ENCODE measurements around the gene GPR25.

GPR25 gene

GRCh38 chr1:200912737-200913407 is 40.1 kb downstream of the GPR25 start:
- Histone ChIP-seq H3K9me3 (ENCODE audit: control insufficient read depth in 2 of 2, low read length in 2 of 2) (no peaks in the 10 kb centered on the region), H3K4me3 (ENCODE audit: low read length in 2 of 2) (no peak overlapping the region), H3K36me3 (ENCODE audit: control insufficient read depth in 2 of 2, insufficient read depth in 2 of 2, low read length in 2 of 2) (no peaks in the 10 kb centered on the region), H3K27ac (ENCODE audit: low read length) (no peak overlapping the region), H3K27me3 (ENCODE audit: control insufficient read depth in 1 of 2, insufficient read depth in 2 of 2, low read length in 2 of 2) (no peaks in the 10 kb centered on the region), H3K4me1 (ENCODE audit: control insufficient read depth, insufficient read depth, low read length) (no peaks in the 10 kb centered on the region), H3K9ac (ENCODE audit: low read length in 2 of 2) (no peak overlapping the region)

DNA sequence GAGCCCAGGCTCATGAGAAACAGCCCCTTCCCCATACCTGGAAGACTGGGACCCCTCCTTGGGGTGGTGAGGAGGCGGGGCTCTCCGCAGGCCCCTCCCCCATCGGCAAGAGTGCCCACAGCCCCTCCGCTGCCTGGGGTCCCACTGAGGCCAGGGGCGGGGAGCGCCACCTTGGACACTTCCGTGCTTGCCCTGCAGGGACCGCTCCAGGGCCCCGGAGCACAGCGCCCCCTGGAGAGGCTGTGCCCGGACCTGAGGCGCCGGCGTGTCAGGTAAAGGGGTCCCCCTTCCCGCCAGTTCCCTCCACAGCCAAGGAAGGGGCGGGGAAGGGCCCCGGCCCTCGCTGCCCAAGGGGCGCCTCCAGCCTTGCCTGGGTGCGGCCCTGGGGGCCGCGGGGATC is 43.4 kb downstream of the GPR25 start:
- H3K4me1 ChIP-seq (ENCODE audit: control insufficient read depth, insufficient read depth, low read length) = no peaks in the 10 kb centered on the region
- H3K27me3 ChIP-seq (ENCODE audit: control insufficient read depth in 1 of 2, insufficient read depth in 2 of 2, low read length in 2 of 2) = peaks cover 0 to 2% of the 10 kb centered on the region in 2 donors
- no peaks in the 10 kb centered on the region for H3K36me3 ChIP-seq (ENCODE audit: control insufficient read depth in 2 of 2, insufficient read depth in 2 of 2, low read length in 2 of 2)
- H3K4me3 ChIP-seq (ENCODE audit: low read length in 2 of 2) = no peak overlapping the region
- H3K9ac ChIP-seq (ENCODE audit: low read length in 2 of 2) = no peak overlapping the region
- H3K27ac ChIP-seq (ENCODE audit: low read length) = no peak overlapping the region
- H3K9me3 ChIP-seq (ENCODE audit: control insufficient read depth in 2 of 2, low read length in 2 of 2) = no peaks in the 10 kb centered on the region

- no peak overlapping the region for H3K9ac ChIP-seq (ENCODE audit: low read length in 2 of 2)
- no peak overlapping the region for H3K27ac ChIP-seq (ENCODE audit: low read length)
- H3K4me1 ChIP-seq (ENCODE audit: control insufficient read depth, insufficient read depth, low read length) = no peaks in the 10 kb centered on the region
- no peaks in the 10 kb centered on the region for H3K9me3 ChIP-seq (ENCODE audit: control insufficient read depth in 2 of 2, low read length in 2 of 2)
- H3K4me3 ChIP-seq (ENCODE audit: low read length in 2 of 2) = no peak overlapping the region
- H3K36me3 ChIP-seq (ENCODE audit: control insufficient read depth in 2 of 2, insufficient read depth in 2 of 2, low read length in 2 of 2) = no peaks in the 10 kb centered on the region
- H3K27me3 ChIP-seq (ENCODE audit: control insufficient read depth in 1 of 2, insufficient read depth in 2 of 2, low read length in 2 of 2) = peaks cover 0 to 2% of the 10 kb centered on the region in 2 donors
These were observed 43.9 kb downstream of the GPR25 start for GRCh38 chr1:200916681-200917080.

- Histone ChIP-seq H3K9ac (ENCODE audit: low read length in 2 of 2) (no peak overlapping the region), H3K4me3 (ENCODE audit: low read length in 2 of 2) (no peak overlapping the region), H3K27me3 (ENCODE audit: control insufficient read depth in 1 of 2, insufficient read depth in 2 of 2, low read length in 2 of 2) (peaks cover 0 to 2% of the 10 kb centered on the region in 2 donors), H3K9me3 (ENCODE audit: control insufficient read depth in 2 of 2, low read length in 2 of 2) (no peaks in the 10 kb centered on the region), H3K4me1 (ENCODE audit: control insufficient read depth, insufficient read depth, low read length) (no peaks in the 10 kb centered on the region), H3K36me3 (ENCODE audit: control insufficient read depth in 2 of 2, insufficient read depth in 2 of 2, low read length in 2 of 2) (no peaks in the 10 kb centered on the region), H3K27ac (ENCODE audit: low read length) (no peak overlapping the region)
These were observed 44.6 kb downstream of the GPR25 start for GRCh38 chr1:200917291-200917817.

- H3K4me3 ChIP-seq (ENCODE audit: low read length in 2 of 2) = no peak overlapping the region
- no peak overlapping the region for H3K27ac ChIP-seq (ENCODE audit: low read length)
- H3K27me3 ChIP-seq (ENCODE audit: control insufficient read depth in 1 of 2, insufficient read depth in 2 of 2, low read length in 2 of 2) = peaks cover 0 to 2% of the 10 kb centered on the region in 2 donors
- H3K9me3 ChIP-seq (ENCODE audit: control insufficient read depth in 2 of 2, low read length in 2 of 2) = no peaks in the 10 kb centered on the region
- H3K4me1 ChIP-seq (ENCODE audit: control insufficient read depth, insufficient read depth, low read length) = no peaks in the 10 kb centered on the region
- no peaks in the 10 kb centered on the region for H3K36me3 ChIP-seq (ENCODE audit: control insufficient read depth in 2 of 2, insufficient read depth in 2 of 2, low read length in 2 of 2)
- no peak overlapping the region for H3K9ac ChIP-seq (ENCODE audit: low read length in 2 of 2)
These were observed 45.2 kb downstream of the GPR25 start for GRCh38 chr1:200918006-200918405.

DNA sequence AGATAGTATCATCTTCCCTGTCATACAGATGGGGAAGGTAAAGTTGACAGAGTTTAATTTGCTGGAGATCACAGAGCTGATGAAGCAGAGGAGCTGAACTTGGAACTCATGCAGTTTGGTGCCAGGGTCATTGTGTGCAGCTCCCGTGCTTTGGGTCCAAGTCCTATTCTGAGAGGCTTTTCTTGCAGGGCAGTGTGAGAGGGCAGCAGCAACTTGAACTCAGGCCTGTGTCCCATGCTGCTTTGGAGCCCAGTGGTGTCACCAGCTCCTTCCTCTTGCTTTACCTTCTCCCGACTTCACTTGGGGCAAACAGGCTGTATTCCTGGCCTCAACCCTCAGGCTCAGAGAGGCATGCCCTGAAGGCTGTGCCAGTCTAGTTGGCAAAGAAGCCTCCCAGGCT is 46.6 kb downstream of the GPR25 start:
- Histone ChIP-seq H3K27me3 (ENCODE audit: control insufficient read depth in 1 of 2, insufficient read depth in 2 of 2, low read length in 2 of 2) (peaks cover 0 to 2% of the 10 kb centered on the region in 2 donors), H3K4me3 (ENCODE audit: low read length in 2 of 2) (no peak overlapping the region), H3K4me1 (ENCODE audit: control insufficient read depth, insufficient read depth, low read length) (no peaks in the 10 kb centered on the region), H3K9me3 (ENCODE audit: control insufficient read depth in 2 of 2, low read length in 2 of 2) (no peaks in the 10 kb centered on the region), H3K36me3 (ENCODE audit: control insufficient read depth in 2 of 2, insufficient read depth in 2 of 2, low read length in 2 of 2) (no peaks in the 10 kb centered on the region), H3K9ac (ENCODE audit: low read length in 2 of 2) (no peak overlapping the region), H3K27ac (ENCODE audit: low read length) (no peak overlapping the region)

DNA sequence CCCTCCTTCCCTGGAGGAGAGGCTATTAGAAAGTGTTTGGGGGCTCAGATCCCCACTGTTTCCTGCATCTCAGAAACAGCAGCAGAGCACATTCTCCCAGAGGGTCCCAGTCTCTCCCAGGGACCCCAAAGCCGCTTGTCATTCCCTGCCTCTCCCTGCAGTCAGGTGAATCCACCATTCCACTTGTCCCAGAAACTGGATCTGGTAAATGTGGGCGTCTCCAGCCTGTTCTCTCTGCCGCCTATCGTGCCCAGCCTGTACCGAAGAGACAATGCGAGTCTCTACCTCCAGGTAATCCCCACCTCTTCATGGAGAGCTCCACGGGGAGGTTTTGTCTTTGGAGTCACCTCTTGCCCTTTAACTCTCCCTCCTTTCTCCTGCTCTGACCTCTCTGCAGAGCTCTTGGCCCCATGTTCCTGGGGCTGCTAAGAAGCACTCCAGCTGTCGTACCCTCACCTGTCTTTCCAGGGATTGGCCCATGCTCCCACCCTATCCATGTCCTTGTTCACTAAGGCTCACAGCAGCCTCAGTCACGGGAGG is 48.9 kb downstream of the GPR25 start:
- Histone ChIP-seq H3K27me3 (ENCODE audit: control insufficient read depth in 1 of 2, insufficient read depth in 2 of 2, low read length in 2 of 2) (peaks cover 0 to 2% of the 10 kb centered on the region in 2 donors), H3K9ac (ENCODE audit: low read length in 2 of 2) (no peak overlapping the region), H3K4me3 (ENCODE audit: low read length in 2 of 2) (no peak overlapping the region), H3K27ac (ENCODE audit: low read length) (no peak overlapping the region), H3K4me1 (ENCODE audit: control insufficient read depth, insufficient read depth, low read length) (no peaks in the 10 kb centered on the region), H3K9me3 (ENCODE audit: control insufficient read depth in 2 of 2, low read length in 2 of 2) (no peaks in the 10 kb centered on the region), H3K36me3 (ENCODE audit: control insufficient read depth in 2 of 2, insufficient read depth in 2 of 2, low read length in 2 of 2) (no peaks in the 10 kb centered on the region)

- Histone ChIP-seq H3K27ac (ENCODE audit: low read length) (no peak overlapping the region), H3K36me3 (ENCODE audit: control insufficient read depth in 2 of 2, insufficient read depth in 2 of 2, low read length in 2 of 2) (no peaks in the 10 kb centered on the region), H3K9ac (ENCODE audit: low read length in 2 of 2) (no peak overlapping the region), H3K27me3 (ENCODE audit: control insufficient read depth in 1 of 2, insufficient read depth in 2 of 2, low read length in 2 of 2) (peaks cover 0 to 2% of the 10 kb centered on the region in 2 donors), H3K4me3 (ENCODE audit: low read length in 2 of 2) (no peak overlapping the region), H3K4me1 (ENCODE audit: control insufficient read depth, insufficient read depth, low read length) (no peaks in the 10 kb centered on the region), H3K9me3 (ENCODE audit: control insufficient read depth in 2 of 2, low read length in 2 of 2) (no peaks in the 10 kb centered on the region)
These were observed 49.6 kb downstream of the GPR25 start for GRCh38 chr1:200922406-200922805.

DNA sequence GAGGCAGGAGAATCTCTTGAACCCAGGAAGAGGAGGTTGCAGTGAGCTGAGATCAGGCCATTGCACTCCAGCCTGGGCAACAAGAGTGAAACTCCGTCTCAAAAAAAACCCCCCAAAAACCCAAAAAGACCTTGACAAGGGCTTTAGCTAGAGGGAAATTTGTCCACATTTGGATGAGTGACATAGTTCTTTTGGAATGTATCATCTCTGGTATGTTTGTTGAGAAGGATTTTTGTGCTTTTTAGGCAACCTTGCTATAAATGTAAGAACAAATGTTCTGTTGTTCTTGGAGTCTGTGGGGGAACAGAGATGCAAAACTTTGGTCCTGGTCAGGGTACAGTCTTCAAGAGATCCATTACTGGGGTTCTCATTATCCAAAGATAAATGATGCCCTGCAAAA is 50.8 kb downstream of the GPR25 start:
- H3K27ac ChIP-seq (ENCODE audit: low read length) = no peak overlapping the region

More for the DNA sequence above, 50.8 kb downstream of the GPR25 start:
- Histone ChIP-seq H3K36me3 (ENCODE audit: control insufficient read depth in 2 of 2, insufficient read depth in 2 of 2, low read length in 2 of 2) (no peaks in the 10 kb centered on the region), H3K9ac (ENCODE audit: low read length in 2 of 2) (no peak overlapping the region), H3K27me3 (ENCODE audit: control insufficient read depth in 1 of 2, insufficient read depth in 2 of 2, low read length in 2 of 2) (peaks cover 0 to 2% of the 10 kb centered on the region in 2 donors), H3K4me1 (ENCODE audit: control insufficient read depth, insufficient read depth, low read length) (no peaks in the 10 kb centered on the region), H3K9me3 (ENCODE audit: control insufficient read depth in 2 of 2, low read length in 2 of 2) (no peaks in the 10 kb centered on the region), H3K4me3 (ENCODE audit: low read length in 2 of 2) (no peak overlapping the region)
